Astrocyte of the hippocampus (primary cell): ENCODE results near the gene BEST2.

Experiments used
- DNase-seq: peaks from one replicate; pipeline ENCODE4 v3.0.0; 2011; ENCODE audit warnings: low read depth, low spot score

The BEST2 gene

DNA sequence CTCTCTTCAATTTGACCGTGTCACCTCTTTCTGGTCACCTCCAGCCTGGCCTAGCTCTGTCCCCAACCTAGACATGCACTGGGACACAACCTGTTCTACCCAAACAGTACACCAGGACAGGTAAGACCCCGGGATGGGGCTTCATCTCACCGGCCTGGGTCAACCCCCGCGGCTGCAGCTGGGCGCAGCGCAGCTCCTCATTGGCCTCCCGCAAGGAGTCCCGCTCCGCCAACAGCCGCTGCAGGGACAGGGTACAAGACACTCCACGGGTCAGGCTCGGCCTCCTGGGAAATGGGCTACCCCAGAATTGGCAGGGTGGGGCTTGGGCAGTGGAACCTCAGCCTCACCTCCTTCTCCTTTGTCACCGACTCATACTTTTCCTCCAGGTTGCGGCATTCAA, 16.1 kb downstream of the BEST2 start:
- DNase-seq = no peak

DNA sequence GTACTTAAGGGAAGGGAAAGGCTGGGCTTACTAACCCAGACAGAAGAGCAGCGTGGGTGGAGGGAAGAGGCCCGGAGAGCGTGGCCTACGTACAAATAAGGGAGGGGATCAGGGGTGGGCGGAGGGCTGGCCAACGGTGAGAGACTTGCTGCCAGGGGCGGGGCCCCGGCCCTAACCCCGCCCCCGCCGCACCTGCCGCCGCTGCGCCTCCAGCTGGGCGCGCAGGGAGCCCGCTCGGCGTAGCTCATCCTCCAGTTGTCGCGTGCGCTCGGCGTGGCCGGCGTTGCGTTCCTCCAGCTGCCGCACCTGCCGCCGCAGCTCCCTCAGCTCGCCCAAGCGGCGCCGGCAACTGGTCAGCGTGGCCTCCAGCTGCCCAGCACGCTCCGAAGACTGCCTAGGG, 18.1 kb downstream of the BEST2 start:
- peak; percentile 37 for DNase-seq

DNA sequence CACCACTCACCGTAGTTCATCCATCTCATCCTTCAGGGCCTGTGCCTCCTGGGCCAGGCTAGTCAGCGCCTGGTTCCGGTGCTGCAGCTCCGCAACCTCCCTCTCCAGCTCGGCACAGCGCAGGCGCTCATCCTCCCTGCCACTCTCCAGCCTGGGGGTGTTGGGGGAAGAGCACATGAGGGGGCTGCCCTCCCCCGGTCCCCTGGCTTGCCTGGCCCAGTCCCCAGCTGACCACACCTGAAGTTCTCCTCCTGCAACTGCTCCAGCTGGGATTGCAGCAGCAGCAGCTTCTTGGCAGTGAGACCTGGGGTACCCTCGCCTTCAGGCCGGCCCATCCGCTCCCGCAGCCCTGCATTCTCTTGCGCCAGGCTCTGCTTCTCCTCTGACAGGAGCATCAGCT, 19.3 kb downstream of the BEST2 start:
- no peak for DNase-seq

DNA sequence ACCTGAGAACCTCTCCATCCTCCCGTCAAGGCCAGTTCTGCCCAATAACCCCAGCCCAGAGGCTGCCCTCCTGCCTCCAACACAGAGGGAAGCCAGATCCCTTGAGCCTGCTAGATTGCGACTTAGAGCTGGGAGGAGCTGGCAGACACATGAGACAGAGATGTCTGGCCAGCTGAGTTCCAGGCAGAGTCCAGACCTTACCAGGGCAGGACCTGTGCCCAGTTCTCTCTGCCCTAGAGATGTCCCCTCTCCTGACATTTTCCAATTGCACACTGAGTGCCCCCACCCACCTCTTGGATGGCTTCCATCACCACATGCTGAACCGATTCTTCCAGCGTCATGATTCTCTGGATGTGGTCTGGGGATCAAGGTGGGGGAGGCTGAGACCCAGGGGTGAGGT, 20.7 kb downstream of the BEST2 start:
- no peak for DNase-seq

DNA sequence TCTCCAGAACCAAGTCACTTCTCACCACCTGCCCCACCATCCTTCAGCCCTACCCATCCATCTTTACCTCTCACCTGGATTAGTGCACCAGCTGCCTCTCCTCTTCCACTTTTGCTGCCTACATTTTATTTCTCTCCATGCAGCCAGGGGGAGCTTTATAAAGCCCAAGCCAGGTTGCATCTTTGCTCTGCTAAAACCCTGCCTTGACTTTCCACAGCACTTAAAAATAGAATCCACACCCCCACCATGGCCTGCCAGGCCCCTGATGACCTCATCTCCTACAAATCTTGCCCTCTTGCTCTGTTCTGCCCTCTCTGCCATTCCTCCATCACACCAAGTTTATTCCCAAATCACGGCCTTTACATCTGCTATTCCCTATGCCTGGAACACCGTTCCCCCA, 22.0 kb downstream of the BEST2 start:
- DNase-seq = peak; percentile 47

DNA sequence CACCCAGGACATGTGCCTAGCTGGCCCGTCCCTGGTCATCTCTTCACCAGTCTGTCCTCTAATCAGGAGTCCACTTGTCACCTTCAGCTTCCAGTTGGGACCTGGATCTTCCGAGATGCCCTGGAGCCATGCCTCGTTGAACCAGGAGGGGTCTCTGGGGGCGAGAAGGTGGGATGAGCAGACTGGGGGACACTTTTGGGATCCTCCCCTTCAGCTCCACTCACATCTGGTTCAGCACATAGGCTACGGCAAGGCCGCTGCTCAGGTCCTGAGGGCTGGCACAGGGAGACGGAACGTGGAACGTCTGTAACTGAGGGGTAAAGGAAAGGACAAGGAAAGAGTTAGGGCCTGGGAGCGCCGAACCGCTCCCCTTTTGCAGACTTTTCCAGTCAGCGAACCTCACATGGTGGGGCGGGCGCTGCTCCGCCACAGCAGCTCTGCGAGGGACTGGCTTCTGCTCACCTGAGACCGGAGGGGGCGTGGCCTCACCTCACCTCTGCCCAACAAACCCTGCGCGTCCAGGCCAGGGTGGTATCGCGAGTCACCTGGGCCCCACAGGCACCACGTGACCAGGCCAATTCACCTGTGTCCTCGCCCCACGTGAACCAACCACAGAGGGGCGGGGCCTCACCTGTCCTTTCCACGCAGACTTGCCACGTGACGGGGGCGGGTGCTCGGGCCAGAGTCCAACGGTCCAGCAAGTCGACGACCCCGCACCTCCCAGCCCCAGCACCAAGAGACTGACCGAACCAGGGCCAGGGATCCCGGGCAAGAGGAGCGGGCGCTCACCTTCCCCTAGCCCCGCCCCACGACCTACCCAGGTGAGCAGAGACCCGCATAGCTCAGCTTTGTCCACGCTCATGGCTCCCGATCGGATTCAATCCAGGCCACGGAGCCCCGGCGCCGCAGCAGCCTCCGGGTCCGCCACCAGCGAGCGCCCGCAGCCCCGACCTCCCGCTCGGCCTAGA, 23.3 kb downstream of the BEST2 start, which contains the start of gene HOOK2:
Gene HOOK2 (minus strand): TSS at position 965 of the 968 bp plus-strand sequence. CDS start 103 bp downstream, at position 862.
- no peak for DNase-seq

DNA sequence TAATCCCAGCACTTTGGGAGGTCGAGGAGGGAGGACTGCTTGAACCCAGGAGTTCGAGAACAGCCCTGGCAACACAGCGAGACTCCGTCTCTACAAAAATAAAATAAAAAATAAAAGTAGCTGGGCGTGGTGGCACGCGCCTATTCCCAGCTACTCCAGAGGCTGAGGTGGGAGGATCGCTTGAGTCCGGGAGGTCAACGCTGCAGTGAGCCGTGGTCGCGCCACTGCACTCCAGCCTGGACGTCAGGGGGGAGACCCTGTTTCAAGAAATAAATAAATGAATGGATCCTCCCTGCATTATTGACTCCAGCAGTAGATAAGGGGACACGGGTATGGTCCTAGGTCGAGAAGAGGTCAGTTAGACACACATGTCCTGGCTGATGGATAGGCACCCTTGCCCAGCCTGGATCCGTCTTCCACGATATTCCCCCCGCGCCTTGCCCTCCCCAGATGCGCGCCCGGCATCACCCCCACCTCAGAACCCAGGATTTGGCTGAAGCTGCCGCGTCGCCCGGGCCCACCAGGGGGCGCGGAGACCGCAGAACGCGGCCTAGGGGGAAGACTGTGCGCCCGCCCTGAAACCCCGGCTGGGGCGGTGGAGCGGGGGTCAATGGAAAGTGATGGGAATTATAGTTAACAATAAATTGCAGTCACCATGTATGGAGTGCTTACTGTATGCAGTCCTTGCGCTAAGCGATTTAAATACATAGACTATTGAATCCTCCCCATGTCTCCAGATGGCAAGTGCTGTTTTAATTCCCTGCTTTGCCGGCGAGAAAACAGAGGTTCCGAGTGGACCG, 25.8 kb downstream of the BEST2 start:
- DNase-seq = peak; percentile 92

DNA sequence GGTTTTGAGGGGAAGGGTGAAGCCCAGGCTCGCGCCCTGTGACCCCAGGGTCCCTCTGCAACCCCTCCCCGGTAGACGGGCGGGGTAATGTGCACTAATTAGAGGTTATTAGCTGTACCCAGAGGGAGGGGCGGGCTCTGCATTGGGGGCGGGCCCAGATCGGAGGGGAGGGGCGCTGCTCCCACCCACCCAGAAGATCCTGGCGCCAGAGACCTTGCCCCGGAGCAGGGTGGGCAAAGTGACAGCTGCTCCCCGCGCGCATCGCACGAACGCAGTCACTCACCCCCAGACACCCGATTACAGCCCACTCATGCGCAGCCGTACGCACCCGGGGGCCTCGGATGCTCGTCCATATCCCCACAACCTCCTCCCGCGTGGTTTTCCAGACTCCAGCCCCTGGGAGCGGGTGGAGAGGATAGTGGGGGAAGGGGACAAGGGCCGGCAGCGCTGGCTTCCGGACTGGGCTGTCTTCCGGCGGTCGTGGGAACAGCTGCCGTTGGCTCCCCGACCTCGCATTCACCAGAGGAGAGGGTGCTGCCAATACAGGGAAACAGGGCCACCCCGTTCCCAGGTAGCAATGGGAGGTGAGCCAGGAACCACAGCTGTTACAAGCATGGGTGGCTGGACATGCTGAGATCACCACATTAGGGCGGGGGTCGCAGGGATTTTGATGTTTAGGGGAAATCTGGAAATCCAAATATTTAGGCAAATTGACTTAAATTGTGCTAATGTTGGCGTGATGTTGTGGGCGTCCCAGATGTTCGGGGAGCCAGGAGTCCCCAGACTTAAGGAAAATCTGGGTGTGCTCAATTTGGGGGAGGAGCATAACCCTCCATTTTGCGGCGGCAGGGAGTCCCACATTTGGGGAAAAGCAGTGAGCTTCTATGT, 26.7 kb downstream of the BEST2 start:
- peak; percentile 85 for DNase-seq

DNA sequence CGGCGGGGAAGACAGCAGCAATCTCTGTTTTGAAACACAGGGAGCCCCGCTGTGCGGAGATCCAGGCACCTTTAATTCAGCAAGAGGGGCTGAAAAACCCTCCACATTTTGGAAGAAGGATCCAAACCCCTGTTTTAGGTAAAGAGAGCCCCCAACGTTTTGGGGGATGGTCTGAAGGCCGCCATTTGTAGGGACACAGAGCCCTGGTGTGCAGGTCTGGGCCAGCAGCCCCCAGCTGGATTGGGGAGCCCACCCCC, 27.2 kb downstream of the BEST2 start:
- DNase-seq = no peak

DNA sequence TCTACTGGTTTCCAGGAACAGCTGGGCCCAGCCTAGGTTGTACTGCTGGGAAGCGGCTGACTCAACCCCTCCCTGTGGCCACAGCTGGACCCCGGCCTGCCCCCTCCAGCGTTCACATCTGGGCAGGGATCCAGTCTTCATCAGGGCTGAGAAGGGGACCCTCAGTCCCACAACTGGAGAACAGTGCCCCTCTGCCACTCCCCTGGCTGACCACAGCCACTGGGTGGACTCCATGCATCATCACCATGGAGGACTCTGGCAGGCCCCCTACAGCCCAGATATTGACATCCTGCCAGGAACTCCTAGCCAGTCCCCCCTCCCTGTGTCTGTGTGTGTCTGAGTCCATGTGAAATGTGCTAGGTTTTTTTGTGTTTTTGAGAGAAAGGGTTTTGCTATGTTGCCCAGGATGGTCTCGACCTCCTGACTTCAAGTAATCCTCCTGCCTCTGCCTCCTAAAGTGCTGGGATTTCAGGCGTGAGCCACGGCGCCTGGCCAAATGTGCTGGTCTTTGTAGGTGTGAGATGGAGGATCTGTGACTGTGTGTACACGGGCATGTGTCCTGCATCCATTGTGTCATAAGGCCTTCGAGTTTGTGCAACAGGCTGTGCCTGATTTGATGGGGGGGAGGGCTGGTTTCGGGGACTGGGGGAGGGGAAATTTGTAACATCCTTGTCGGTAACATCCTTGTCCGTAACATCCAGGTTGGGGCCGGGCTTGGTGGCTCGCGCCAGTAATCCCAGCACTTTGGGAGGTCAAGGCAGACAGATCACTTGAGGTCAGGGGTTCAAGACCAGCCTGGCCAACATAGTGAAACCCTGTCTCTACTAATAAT, 27.8 kb downstream of the BEST2 start:
- peak; percentile 84 for DNase-seq

DNA sequence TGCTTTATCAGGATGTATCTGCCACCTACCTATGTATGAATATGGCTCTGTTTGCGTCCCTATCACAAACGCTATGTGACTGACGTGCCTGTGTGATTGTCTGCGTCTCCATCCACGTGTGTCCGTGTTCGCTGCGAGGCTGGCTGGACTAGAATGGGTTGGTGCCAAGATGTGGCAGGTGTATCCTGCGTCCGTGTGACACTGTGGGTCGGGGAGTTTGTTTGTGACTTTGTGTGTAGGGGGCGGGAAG, 30.5 kb downstream of the BEST2 start:
- DNase-seq = no peak

DNA sequence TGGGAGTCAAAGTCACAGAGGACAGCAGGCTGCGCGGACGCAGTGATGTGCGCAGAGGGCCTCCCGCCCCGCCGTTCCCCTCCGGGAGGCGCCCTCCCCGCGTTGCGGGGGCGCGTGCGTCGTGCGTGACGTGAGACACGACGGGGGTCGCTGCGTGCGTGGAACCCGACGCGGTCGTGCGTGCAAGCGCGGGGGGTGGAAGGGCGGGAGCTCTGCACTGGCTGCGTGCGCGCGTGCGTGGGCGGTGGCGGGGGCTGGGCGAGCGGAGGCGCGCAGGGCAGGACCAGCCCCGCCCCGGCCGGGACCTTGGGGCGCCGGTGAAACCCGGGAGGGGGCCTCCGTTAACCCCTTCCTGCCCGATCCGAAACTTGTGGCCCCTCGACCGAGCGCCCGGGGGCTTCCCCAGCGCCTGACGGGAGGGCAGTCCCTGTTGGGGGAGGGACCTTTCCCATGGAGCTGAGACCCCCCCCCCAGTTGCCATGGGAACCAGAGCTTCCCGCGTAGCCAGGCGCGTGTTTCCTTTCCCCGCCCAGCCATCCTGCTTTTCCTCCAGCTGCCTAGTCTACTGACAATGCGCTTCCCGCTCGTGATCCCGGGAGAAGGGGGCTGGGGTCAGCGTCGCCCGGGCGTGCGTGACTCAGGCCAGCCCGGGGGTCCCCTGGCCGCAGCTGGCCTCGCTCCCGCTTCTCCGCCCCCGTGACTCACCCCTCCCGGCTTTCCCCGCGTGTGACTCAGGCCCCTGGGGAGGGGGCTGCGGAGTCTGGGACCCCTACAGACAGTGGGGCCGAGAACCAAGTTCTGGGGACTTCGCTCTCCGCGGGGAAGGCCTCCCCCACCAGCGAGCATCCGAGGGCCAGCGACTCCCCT, 31.1 kb downstream of the BEST2 start:
- peak; percentile 88 for DNase-seq

DNA sequence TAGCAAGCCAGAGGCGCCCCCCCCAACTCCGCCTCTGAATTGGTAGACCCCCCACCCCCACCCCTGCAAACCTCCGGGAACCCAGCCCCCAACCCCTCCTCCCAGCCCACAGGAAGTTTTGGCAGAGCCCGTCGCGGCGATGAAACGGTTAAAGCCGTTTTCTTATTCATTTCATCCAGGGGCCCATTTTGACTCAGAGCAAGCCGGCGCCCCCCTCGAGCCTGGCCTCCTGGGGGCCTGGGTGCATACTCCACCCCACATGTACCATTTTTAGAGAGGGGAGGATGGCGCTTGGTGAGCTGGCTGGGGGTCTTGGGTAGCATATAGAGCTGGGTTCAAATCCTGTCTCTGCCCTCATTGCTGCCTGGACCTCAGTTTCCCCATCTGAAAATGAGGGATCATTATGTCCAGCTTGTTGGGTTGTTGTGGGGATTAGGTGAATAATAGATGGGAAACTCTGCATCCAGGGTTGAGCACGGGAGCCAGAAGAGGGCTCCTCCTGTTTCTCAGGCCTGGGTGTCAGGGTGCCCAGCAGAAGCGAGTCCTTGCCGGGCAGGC, 31.8 kb downstream of the BEST2 start:
- no peak for DNase-seq

DNA sequence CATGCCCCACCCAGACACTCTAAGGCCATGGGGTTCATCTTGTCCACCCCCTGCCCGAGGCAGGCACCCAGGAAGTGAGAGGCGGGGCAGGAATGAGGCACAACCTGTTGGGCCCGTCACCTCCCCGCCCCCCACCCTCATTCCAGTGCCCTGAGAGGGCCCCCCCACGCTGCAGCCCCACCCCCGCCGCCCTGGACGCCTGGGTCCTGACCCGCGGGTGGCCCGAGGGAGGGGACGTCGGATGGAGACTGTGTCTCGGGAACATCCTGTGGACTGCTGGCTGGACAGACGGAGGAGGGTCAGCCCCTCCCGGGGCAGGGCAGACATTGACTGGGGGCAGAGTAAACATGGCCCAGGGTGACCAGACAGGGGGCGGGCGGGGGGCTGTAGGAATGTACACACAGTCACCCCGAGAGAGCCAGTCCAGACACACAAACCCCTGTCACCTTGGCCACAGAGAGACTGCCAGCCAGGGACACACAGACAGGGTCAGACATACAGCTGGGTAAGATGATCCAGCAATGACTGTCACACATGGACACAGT, 32.3 kb downstream of the BEST2 start:
- peak; percentile 44 for DNase-seq

DNA sequence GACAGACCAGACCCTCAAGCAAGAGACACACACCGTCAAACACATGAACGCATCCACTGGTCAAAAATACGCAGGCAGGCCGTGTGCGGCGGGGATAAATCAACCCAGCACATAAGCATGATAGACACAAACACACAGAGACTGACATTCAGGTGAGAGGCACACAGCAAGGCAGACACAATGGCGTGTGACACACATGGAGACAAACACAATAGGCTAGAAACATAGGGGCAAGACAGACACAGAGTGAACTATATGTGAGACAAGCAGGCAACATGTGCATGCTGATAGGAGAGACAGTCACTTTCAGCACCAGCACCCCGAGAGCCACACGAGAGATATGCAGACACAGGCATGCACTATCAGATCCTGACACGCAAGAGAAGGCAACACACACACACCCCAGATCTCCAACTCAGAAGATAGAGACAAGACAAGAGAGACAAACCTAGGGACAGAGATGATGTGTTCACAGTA, 32.8 kb downstream of the BEST2 start:
- DNase-seq = peak; percentile 19

DNA sequence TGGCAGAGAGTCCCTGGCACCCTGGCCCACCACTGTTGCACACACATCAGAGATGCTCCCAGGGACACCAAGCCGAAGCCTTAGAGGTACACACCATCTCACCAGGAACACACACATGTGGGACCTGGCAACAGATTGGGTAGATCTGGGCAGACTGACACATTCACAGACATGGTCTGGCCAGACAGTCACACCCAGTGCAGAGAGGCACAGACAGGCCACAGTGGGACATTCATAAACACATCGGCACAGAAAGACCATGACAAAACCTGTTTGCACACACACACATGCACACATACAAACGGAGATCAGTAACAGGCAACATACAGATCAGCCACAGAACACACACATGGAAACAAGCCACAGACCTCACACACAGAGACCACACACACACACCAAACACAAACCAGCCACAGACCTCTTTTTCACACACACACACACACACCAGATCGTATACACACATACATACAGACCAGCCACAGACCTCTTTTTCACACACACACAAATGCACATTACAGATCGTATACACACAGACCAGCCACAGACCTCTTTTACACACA, 33.4 kb downstream of the BEST2 start:
- DNase-seq = peak; percentile 27

DNA sequence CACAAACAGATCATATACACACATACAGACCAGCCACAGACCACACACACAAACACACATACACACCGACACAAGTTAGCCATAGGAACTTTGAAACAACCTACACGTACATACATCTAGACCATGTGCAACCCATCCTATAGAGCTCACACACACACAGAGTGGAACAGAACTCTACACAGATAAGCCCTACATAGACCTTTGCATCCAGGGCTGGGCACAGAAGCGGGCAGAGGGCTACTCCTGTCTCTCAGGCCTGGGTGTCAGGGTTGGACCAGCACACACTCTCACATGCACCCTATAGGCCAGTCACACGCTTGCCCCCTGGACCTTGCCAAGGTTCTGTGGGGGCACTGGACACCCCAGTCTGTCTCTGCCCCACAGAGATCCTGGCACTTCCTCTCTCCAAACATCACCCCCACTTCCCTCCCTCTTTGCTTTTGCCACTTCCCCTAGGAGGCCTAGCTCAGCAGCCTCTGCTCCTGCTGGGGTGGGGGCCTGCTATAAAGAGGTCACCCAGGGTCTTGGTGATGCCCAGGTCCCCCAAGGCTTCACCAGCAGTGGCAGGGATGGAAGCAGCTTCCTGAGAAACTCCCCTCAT, 33.9 kb downstream of the BEST2 start:
- DNase-seq = no peak

DNA sequence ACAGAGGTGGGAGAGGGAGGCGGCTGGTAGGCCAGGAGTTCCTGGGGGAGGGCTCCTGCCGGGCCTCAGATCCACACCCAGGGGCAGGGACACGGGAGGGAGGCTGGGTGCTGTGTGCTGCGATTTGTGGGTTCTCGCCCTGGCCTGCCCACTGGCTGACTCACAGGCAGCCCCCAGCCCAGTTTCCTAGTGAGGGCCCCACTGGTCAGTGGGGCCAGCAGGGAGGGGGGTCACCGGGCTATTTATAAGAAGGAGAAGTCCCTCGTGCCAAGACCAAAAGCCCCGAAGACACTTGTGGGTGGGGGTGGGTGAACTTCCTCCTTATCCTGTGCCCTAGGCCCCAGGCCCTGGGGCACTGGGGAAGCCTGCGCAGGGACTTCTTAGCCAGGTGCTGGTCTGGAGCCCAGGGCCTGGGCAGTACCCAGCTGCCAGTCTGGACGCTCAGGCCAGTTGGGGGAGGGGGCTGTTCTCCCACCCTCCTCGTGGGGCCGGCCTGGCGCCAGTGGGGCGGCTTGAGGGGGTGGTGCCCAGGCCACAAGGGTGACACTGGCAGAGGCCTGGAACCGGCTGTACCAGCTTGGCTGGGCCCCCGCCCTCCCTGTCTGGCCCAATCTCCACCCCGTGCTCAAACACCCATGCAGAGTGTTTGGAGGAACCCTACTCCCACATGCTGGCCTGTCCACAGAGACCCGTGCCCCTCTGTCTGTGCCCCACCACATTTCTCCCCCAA, 34.7 kb downstream of the BEST2 start:
- DNase-seq = no peak
